GM12801 (cell line): ENCODE data around the gene SNAI3.

Experiments
- TF ChIP-seq, protein P1 (sequence below): IDR thresholded peaks from one replicate; pipeline ENCODE4 v1.5.1; 2011; ENCODE audit warnings: control low read depth; ENCODE audit not compliant: insufficient read length; ENCODE audit errors: extremely low read depth

SNAI3 gene

GRCh38 chr16:88724855-88725555 is 38.7 kb upstream of the SNAI3 start:
- TF ChIP-seq, protein P1, sequence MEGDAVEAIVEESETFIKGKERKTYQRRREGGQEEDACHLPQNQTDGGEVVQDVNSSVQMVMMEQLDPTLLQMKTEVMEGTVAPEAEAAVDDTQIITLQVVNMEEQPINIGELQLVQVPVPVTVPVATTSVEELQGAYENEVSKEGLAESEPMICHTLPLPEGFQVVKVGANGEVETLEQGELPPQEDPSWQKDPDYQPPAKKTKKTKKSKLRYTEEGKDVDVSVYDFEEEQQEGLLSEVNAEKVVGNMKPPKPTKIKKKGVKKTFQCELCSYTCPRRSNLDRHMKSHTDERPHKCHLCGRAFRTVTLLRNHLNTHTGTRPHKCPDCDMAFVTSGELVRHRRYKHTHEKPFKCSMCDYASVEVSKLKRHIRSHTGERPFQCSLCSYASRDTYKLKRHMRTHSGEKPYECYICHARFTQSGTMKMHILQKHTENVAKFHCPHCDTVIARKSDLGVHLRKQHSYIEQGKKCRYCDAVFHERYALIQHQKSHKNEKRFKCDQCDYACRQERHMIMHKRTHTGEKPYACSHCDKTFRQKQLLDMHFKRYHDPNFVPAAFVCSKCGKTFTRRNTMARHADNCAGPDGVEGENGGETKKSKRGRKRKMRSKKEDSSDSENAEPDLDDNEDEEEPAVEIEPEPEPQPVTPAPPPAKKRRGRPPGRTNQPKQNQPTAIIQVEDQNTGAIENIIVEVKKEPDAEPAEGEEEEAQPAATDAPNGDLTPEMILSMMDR = no peak

GRCh38 chr16:88723911-88724310 is 37.6 kb upstream of the SNAI3 start:
- TF ChIP-seq, protein P1 = no peak

- TF ChIP-seq, protein P1 = no peak
Measured at GRCh38 chr16:88723507-88723887, 37.2 kb upstream of the SNAI3 start.

DNA sequence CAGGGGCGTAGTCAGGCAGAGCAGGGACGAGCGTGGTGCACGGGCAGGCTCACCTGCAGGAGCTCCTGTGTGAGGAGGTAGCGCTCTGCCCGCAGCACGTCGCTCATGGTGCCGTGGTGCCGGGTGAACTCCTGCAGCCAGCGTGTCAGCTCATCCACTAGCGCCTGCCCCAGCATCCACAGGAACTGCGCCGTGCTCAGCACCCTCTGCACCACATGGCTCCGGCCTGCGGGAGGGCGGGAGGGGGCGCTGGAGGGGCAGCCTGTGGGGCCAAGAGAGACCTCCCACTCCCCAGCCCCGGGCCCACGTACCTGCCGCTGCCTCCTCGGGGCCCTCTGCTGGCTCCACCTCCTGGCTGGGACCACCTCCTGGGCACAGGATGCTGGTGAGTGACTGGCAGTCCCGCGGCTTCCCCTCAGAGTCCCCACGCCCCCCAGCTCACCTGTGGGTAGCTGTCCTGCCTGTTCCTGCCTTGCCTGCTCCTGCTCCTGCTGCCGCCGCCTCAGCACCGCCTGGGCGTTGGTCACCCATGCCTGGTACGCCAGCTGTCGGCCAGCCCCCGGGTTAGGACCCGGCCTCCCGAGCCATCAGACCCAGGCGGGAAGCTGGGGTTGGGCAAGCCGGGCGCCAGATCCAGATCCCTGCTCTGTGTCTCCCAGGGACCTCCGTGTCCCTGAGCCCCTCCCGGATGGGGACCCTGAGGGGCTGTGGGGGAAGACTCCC is 36.6 kb upstream of the SNAI3 start:
- TF ChIP-seq, protein P1 = no peak

DNA sequence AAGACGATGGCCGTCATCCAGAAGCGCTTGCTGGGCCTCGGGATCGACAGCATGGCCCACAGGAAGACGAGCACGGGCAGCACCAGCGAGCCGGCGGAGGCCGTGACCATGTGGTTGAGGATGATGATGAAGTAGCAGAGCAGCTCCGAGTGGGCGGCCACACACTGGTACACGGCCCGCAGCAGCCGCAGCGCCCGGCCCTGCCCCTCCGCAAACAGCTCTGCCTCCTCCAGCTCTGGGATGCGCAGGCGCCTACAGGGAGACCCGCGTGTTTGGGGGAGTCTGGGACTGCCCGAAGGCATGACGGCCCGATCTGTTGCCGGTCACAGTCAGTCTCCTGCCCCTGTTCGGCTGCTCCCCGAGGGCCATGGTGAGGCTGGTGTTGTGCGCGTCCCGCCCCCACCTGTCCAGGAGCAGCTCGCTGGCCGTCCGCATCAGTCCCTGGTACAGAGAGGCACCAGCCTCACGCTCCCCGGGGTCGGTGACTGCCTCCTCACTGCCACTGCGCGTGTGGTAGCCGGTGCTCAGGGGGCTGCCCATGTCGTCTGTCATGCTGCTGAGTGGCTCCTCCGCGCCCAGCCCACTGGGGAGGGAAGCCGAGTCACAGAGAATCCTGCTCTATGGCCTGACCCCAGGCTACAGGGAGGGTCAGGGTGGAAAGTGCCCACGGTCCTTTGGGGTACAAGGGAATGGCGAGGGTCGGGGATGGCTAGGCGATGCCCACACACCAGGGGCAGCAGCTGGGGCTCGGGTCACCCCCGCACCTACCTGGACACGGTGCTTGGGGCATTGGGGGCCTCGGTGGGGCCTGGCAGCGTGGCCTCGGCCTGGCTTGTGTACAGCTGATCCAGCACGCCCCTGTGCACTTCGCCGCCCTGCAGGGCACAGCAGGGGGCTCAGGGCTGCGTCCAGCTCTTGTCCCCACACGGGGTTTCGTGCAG is 35.8 kb upstream of the SNAI3 start:
- TF ChIP-seq, protein P1 = no peak

DNA sequence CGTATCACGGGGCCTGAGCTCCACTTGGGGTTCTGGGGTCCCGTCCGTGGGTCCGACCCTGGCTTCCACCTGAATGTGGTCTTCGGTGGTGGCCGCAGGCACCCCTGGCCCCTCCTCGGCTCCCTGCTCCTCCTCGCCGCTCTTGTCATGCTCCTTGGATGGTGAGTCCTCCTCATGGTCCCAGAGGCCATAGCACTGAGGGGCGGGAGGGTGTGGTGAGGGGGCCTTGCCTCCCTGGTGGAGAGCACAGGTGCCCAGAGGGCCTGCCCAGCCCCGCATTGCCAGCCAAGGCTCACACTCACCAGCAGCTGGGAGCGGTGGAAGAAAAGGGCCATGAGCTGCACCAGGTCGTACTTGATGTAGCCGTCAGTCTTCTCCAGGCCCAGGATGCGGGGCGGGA is 34.9 kb upstream of the SNAI3 start:
- TF ChIP-seq, protein P1 = no peak

DNA sequence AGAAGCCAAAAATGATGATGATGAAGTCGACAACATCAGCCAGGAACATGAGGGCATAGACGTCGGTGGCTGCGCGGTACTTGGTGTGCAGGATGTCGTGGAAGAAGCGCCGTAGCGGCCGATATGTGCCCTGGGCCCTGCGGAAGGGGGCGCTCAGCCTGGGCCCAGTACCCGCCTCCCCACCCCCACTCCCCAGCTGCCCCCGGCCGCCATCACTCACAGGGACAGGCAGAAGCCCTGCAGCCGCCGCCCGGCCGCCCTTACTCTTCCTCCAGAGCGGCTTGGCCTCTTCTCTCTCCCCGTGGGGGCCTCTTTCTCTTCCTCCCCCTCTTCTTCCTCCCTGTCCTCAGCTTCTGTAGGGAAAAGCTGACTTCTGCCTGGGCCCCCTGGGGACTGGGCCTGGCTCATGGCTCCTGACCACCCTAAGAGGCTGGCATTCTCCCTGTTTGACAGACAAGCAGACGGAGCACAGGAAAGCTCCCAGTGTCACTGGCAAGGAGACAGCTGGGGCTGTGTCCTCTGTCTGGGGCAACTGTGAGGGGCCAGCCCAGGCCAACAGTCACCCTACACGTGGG is 34.2 kb upstream of the SNAI3 start:
- TF ChIP-seq, protein P1 = no peak
